Occipital lobe (tissue), 2 donors: ENCODE measurements around the gene UTP11. TPM values are rescaled to one million over a fixed set of nuclear protein-coding genes. Genes with fewer than 3 reads are reported as not detected.
"Not testable (repeated sequence)": the region's sequence is repeated elsewhere in the genome, so short reads cannot be mapped to it uniquely, and the experiment has no call there.

Source experiments
- DNase-seq: peaks from one replicate; lab custom pipeline; 2025; lab: John Stamatoyannopoulos, UW
- total RNA-seq: library from RNA; depleted of rRNA; stranded (reverse); fragments of >200 nt; gene quantifications from one replicate; pipeline ENCODE4 v1.2.3, GENCODE V29; 2014

Gene UTP11
- total RNA-seq: 52.9 TPM

- peak; percentile 96 for DNase-seq
These were observed at the start of gene UTP11 for GRCh38 chr1:38012363-38013226. TSS of gene UTP11 (plus strand) at chr1:38012734. CDS start at chr1:38012803, 69 bp downstream.

GRCh38 chr1:37964106-37964505 lies 48.4 kb upstream of the UTP11 start:
- DNase-seq: not testable (repeated sequence)

- no peak for DNase-seq
These were observed 47.2 kb upstream of the UTP11 start for GRCh38 chr1:37965301-37965700.

GRCh38 chr1:37973684-37974083 lies 38.9 kb upstream of the UTP11 start:
- DNase-seq: not testable (repeated sequence)

- DNase-seq: no peak
These were observed 38.0 kb upstream of the UTP11 start for GRCh38 chr1:37974567-37974966.

GRCh38 chr1:37975083-37975482 lies 37.5 kb upstream of the UTP11 start:
- DNase-seq: not testable (repeated sequence)

GRCh38 chr1:37978541-37978940 lies 34.0 kb upstream of the UTP11 start:
- DNase-seq: no peak

- no peak for DNase-seq
These were observed 29.0 kb upstream of the UTP11 start for GRCh38 chr1:37983546-37983945.

- no peak for DNase-seq
These were observed 24.9 kb upstream of the UTP11 start for GRCh38 chr1:37987679-37988078.

GRCh38 chr1:37989361-37989930 lies 23.1 kb upstream of the UTP11 start:
- DNase-seq: no peak

GRCh38 chr1:37994886-37995566 lies 17.5 kb upstream of the UTP11 start:
- DNase-seq: no peak

GRCh38 chr1:37995751-37996345 lies 16.7 kb upstream of the UTP11 start:
- DNase-seq: no peak

- no peak for DNase-seq
These were observed 15.1 kb upstream of the UTP11 start for GRCh38 chr1:37997256-37998088.

GRCh38 chr1:37998089-37998808 lies 14.3 kb upstream of the UTP11 start:
- DNase-seq: no peak

GRCh38 chr1:37998913-37999429 lies 13.6 kb upstream of the UTP11 start:
- no peak for DNase-seq

GRCh38 chr1:37999430-38000232 lies 12.9 kb upstream of the UTP11 start:
- no peak for DNase-seq

GRCh38 chr1:38000233-38000528 lies 12.4 kb upstream of the UTP11 start:
- DNase-seq: no peak

- no peak for DNase-seq
These were observed 11.7 kb upstream of the UTP11 start for GRCh38 chr1:38000529-38001455.
